ENCODE results near the gene ATP2A3.
A peak's percentile ranks its signal among the peaks of the same experiment; 100 is the strongest.

The ATP2A3 gene

GRCh38 chr17:3965118-3965800 lies 1.0 kb upstream of the ATP2A3 start:
- peak; percentile 55 to 66 for DNase-seq (ENCODE audit: low read depth in 1 of 2, low spot score in 1 of 2)
- in situ Hi-C loops (cut with HindIII; ENCODE audit: low pct_unique_long_range_greater_than_20kb, low sequenced_read_pairs), result no loop called here
- TF ChIP-seq JUND (IDR thresholded peaks at IDR 0.05; ENCODE audit: low read depth), result no peak

- no peak for TF ChIP-seq JUND (IDR thresholded peaks at IDR 0.05; ENCODE audit: low read depth)
- no peak for DNase-seq (ENCODE audit: low read depth in 1 of 2, low spot score in 1 of 2)
- in situ Hi-C loops (cut with HindIII; ENCODE audit: low pct_unique_long_range_greater_than_20kb, low sequenced_read_pairs), result no loop called here
Observed at GRCh38 chr17:3963237-3964201, 718 bp downstream of the ATP2A3 start.

GRCh38 chr17:3962965-3963236 lies 1.3 kb downstream of the ATP2A3 start:
- in situ Hi-C loops (cut with HindIII; ENCODE audit: low pct_unique_long_range_greater_than_20kb, low sequenced_read_pairs), result no loop called here
- no peak for DNase-seq (ENCODE audit: low read depth in 1 of 2, low spot score in 1 of 2)
- no peak for TF ChIP-seq JUND (IDR thresholded peaks at IDR 0.05; ENCODE audit: low read depth)

- TF ChIP-seq JUND (IDR thresholded peaks at IDR 0.05; ENCODE audit: low read depth), result no peak
- in situ Hi-C loops (cut with HindIII; ENCODE audit: low pct_unique_long_range_greater_than_20kb, low sequenced_read_pairs), result no loop called here
- DNase-seq (ENCODE audit: low read depth in 1 of 2, low spot score in 1 of 2), result no peak
Observed at GRCh38 chr17:3962217-3962964, 1.8 kb downstream of the ATP2A3 start.

- no peak for TF ChIP-seq JUND (IDR thresholded peaks at IDR 0.05; ENCODE audit: low read depth)
- in situ Hi-C loops (cut with HindIII; ENCODE audit: low pct_unique_long_range_greater_than_20kb, low sequenced_read_pairs), result no loop called here
- no peak for DNase-seq (ENCODE audit: low read depth in 1 of 2, low spot score in 1 of 2)
Observed at GRCh38 chr17:3961564-3962047, 2.6 kb downstream of the ATP2A3 start.

- no peak for TF ChIP-seq JUND (IDR thresholded peaks at IDR 0.05; ENCODE audit: low read depth)
- no peak for DNase-seq (ENCODE audit: low read depth in 1 of 2, low spot score in 1 of 2)
- in situ Hi-C loops (cut with HindIII; ENCODE audit: low pct_unique_long_range_greater_than_20kb, low sequenced_read_pairs), result no loop called here
Observed at GRCh38 chr17:3960764-3961163, 3.5 kb downstream of the ATP2A3 start.

GRCh38 chr17:3959921-3960601 lies 4.2 kb downstream of the ATP2A3 start:
- TF ChIP-seq JUND (IDR thresholded peaks at IDR 0.05; ENCODE audit: low read depth), result no peak

GRCh38 chr17:3959295-3959899 lies 4.8 kb downstream of the ATP2A3 start:
- peak; percentile 54 to 76 for DNase-seq (ENCODE audit: low read depth in 1 of 2, low spot score in 1 of 2)
- in situ Hi-C loops (cut with HindIII; ENCODE audit: low pct_unique_long_range_greater_than_20kb, low sequenced_read_pairs), result no loop called here
- no peak for TF ChIP-seq JUND (IDR thresholded peaks at IDR 0.05; ENCODE audit: low read depth)

More at GRCh38 chr17:3959921-3960601, 4.2 kb downstream of the ATP2A3 start:
- DNase-seq (ENCODE audit: low read depth in 1 of 2, low spot score in 1 of 2), result no peak
- in situ Hi-C loops (cut with HindIII; ENCODE audit: low pct_unique_long_range_greater_than_20kb, low sequenced_read_pairs), result no loop called here

GRCh38 chr17:3957735-3958599 lies 6.3 kb downstream of the ATP2A3 start:
- DNase-seq (ENCODE audit: low read depth in 1 of 2, low spot score in 1 of 2), result no peak
- in situ Hi-C loops (cut with HindIII; ENCODE audit: low pct_unique_long_range_greater_than_20kb, low sequenced_read_pairs), result no loop called here
- TF ChIP-seq JUND (IDR thresholded peaks at IDR 0.05; ENCODE audit: low read depth), result no peak

GRCh38 chr17:3956983-3957382 lies 7.3 kb downstream of the ATP2A3 start:
- no peak for TF ChIP-seq JUND (IDR thresholded peaks at IDR 0.05; ENCODE audit: low read depth)
- in situ Hi-C loops (cut with HindIII; ENCODE audit: low pct_unique_long_range_greater_than_20kb, low sequenced_read_pairs), result no loop called here
- no peak for DNase-seq (ENCODE audit: low read depth in 1 of 2, low spot score in 1 of 2)

GRCh38 chr17:3956327-3956957 lies 7.8 kb downstream of the ATP2A3 start:
- no peak for DNase-seq (ENCODE audit: low read depth in 1 of 2, low spot score in 1 of 2)
- no peak for TF ChIP-seq JUND (IDR thresholded peaks at IDR 0.05; ENCODE audit: low read depth)
- in situ Hi-C loops (cut with HindIII; ENCODE audit: low pct_unique_long_range_greater_than_20kb, low sequenced_read_pairs), result no loop called here

Measured in T47D (cell line).